MM.1S (cell line): ENCODE measurements around the gene KLF1.

Source experiments
- EZH2 ChIP-seq: fragments of 300-600 bp; sonication (generic); optimal IDR thresholded peaks from 2 replicates; pipeline ENCODE3; 2017; ENCODE audit warnings: low read depth, mild to moderate bottlenecking, antibody characterized with exemption, low read length, mixed read lengths
- EZH2phosphoT487 ChIP-seq: fragments of 300-600 bp; sonication (generic); IDR thresholded peaks from 2 replicates; pipeline ENCODE4 v1.6.1; 2018; ENCODE audit warnings: antibody characterized with exemption, low read length
- TF ChIP-seq, protein P1 (sequence below): fragments of 300-600 bp; sonication (generic); IDR thresholded peaks from 2 replicates; pipeline ENCODE4 v1.5.1; 2016; ENCODE audit warnings: antibody characterized with exemption, low read length, mixed read lengths

DNA sequence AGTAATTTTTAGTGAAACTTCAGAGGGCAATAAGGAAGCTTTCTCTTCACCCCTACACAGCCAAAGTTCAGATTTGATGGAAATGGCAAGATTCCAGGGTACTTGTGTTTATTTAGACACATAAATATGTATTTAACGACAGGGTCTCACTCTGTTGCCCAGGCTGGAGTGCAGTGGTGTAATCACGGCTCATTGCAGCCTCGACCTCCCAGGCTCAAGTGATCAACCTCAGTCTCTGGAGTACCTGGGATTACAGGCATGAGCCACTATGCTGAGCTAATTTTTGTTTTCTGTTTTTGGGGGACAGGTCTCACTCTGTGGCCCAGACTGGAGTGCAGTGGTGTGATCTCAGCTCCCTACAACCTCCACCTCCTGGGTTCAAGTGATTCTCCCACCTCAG, 34.0 kb upstream of the KLF1 start:
- TF ChIP-seq, protein P1, sequence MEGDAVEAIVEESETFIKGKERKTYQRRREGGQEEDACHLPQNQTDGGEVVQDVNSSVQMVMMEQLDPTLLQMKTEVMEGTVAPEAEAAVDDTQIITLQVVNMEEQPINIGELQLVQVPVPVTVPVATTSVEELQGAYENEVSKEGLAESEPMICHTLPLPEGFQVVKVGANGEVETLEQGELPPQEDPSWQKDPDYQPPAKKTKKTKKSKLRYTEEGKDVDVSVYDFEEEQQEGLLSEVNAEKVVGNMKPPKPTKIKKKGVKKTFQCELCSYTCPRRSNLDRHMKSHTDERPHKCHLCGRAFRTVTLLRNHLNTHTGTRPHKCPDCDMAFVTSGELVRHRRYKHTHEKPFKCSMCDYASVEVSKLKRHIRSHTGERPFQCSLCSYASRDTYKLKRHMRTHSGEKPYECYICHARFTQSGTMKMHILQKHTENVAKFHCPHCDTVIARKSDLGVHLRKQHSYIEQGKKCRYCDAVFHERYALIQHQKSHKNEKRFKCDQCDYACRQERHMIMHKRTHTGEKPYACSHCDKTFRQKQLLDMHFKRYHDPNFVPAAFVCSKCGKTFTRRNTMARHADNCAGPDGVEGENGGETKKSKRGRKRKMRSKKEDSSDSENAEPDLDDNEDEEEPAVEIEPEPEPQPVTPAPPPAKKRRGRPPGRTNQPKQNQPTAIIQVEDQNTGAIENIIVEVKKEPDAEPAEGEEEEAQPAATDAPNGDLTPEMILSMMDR = no peak
- TF ChIP-seq EZH2phosphoT487 = no peak
- no peak for TF ChIP-seq EZH2
